Transverse colon (tissue), 4 donors: ENCODE data around the gene DOCK3. TPM values are rescaled to one million over a fixed set of nuclear protein-coding genes. Genes with fewer than 3 reads are reported as not detected.

Source experiments
- DNase-seq: peaks from one replicate; pipeline ENCODE4 v3.0.0-alpha.2; 2019
- H3K27ac ChIP-seq, 4 donors: fragments of 200-600 bp; sonication (generic); 2 replicates each; pipeline ENCODE4 v1.5.1; 2016 to 2018; ENCODE audit warnings: inconsistent platforms in 4 of 4
- H3K27me3 ChIP-seq: fragments of 200-600 bp; sonication (generic); 2 replicates; pipeline ENCODE4 v1.5.1; 2017; ENCODE audit warnings: inconsistent platforms
- H3K36me3 ChIP-seq, 4 donors: fragments of 200-600 bp; sonication (generic); 2 replicates each; pipeline ENCODE4 v1.5.1; 2017 to 2019; ENCODE audit warnings: inconsistent platforms in 4 of 4
- H3K4me1 ChIP-seq, 4 donors: fragments of 200-600 bp; sonication (generic); 2 replicates each; pipeline ENCODE4 v1.5.1; 2017 to 2020; ENCODE audit warnings: inconsistent platforms in 4 of 4
- H3K4me3 ChIP-seq, 4 donors: fragments of 200-600 bp; sonication (generic); 1 replicate in 1 of 4; 2 replicates in 3 of 4; pipeline versions ENCODE4 v1.5.1 to v1.6.1; 2017 to 2019; ENCODE audit warnings: inconsistent platforms in 4 of 4
- H3K9me3 ChIP-seq, 2 donors: fragments of 200-600 bp; sonication (generic); 2 replicates each; pipeline ENCODE4 v1.5.1; 2017 to 2019; ENCODE audit warnings: inconsistent platforms in 2 of 2
- EP300 ChIP-seq: sonication (generic); formaldehyde crosslinking; IDR thresholded peaks from one replicate; pipeline ENCODE4 v1.6.1; 2017; ENCODE audit warnings: antibody characterized with exemption, low read depth
- POLR2A ChIP-seq: fragments of 450-650 bp; IDR thresholded peaks from one replicate; pipeline ENCODE4 v1.6.1; 2016; ENCODE audit warnings: antibody characterized with exemption, mild to moderate bottlenecking, moderate library complexity
- POLR2AphosphoS5 ChIP-seq, 3 donors: sonication (generic); formaldehyde crosslinking; IDR thresholded peaks; one replicate each; pipeline ENCODE4 v1.6.1; 2016; ENCODE audit warnings: antibody characterized with exemption in 3 of 3
- WGBS, 2 donors: methylation state at CpG; one replicate each; pipeline ENCODE4 v1.1.5; 2018; ENCODE audit warnings: low coverage in 1 of 2; 5-methylcytosine and 5-hydroxymethylcytosine counted together
- in situ Hi-C, 4 donors: fragments of 200-750 bp; cut with MboI; loops; one replicate each; pipeline versions ENCODE4 v1.15.0 to v1.15.1; 2017; ENCODE audit warnings: low sequenced_read_pairs in 3 of 4, low pct_ligation_motif_present in 1 of 4, low pct_unique_long_range_greater_than_20kb in 1 of 4
- intact Hi-C: fragments of 100-400 bp; cut with DNase I; formaldehyde crosslinking; loops from one replicate; pipeline ENCODE4 v1.15.1; 2023; ENCODE audit warnings: low total_unique reads
- total RNA-seq, 4 donors: library from RNA; depleted of rRNA; stranded (reverse); fragments of >200 nt; gene quantifications; one replicate each; pipeline ENCODE4 v1.1.0, GENCODE V29; 2016
- TF ChIP-seq, protein P1 (sequence below), 5 experiments: fragments of 200-600 bp in 3 of 5; fragments of 450-650 bp in 2 of 5; sonication (generic) in 3 of 5; IDR thresholded peaks; 1 replicate in 2 of 5; 2 replicates in 3 of 5; pipeline ENCODE4 v1.5.1; 2016 to 2017; ENCODE audit warnings: antibody characterized with exemption in 5 of 5, inconsistent platforms in 3 of 5, mild to moderate bottlenecking in 2 of 5, moderate library complexity in 1 of 5

DOCK3 gene
- total RNA-seq, 4 donors from 2014 or later = 0.41 to 0.75 (median 0.62) TPM

DNA sequence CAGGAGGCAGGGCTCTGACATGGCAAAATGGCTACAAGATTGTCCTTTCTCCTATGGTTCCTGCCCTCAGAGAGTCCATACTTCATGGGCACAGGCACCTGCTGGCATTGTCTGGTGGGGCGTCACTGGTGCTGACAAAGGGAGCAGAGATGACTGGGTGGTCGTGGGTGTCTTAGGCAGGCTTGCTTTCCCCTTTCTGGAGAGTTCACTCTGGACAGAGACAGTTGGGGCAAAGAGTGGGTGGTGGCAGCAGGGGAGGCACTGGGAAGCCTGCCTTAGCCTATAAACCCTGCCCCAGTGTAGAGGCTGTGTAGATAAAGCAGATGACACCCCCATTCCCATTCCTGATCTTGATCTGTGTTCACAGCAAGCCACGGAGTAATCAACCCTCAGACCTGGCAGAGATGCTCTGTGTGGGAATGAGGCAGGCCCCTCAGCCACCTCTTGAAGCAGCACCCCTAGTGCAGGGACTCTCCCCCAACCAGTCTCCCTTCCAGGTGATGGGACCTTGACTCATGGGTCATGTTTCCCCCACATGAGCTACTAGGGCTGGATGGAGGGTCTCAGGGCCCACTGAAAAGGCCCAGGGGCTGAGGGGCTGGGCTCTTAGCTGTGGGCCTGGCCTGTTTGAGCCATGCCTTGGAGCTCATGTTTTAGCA is 20.7 kb upstream of the DOCK3 start:
- 70% methylated on average over 3 of the region's 3 CpGs; no CpG with 5 or more reads in 1 of the 2 donors for WGBS, 2 donors
- no peaks in the 10 kb centered on the region for H3K9me3 ChIP-seq
- no peaks in the 10 kb centered on the region for H3K4me1 ChIP-seq
- TF ChIP-seq, protein P1, sequence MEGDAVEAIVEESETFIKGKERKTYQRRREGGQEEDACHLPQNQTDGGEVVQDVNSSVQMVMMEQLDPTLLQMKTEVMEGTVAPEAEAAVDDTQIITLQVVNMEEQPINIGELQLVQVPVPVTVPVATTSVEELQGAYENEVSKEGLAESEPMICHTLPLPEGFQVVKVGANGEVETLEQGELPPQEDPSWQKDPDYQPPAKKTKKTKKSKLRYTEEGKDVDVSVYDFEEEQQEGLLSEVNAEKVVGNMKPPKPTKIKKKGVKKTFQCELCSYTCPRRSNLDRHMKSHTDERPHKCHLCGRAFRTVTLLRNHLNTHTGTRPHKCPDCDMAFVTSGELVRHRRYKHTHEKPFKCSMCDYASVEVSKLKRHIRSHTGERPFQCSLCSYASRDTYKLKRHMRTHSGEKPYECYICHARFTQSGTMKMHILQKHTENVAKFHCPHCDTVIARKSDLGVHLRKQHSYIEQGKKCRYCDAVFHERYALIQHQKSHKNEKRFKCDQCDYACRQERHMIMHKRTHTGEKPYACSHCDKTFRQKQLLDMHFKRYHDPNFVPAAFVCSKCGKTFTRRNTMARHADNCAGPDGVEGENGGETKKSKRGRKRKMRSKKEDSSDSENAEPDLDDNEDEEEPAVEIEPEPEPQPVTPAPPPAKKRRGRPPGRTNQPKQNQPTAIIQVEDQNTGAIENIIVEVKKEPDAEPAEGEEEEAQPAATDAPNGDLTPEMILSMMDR (IDR thresholded peaks at IDR 0.05) = no peak
- no peak for TF ChIP-seq POLR2AphosphoS5 (IDR thresholded peaks at IDR 0.05)
- no peak for TF ChIP-seq POLR2A
- no peaks in the 10 kb centered on the region for H3K27me3 ChIP-seq
- no peak overlapping the region for H3K4me3 ChIP-seq
- H3K27ac ChIP-seq = no peak overlapping the region
- in situ Hi-C loops = no loop called here
- DNase-seq = no peak
- no peaks in the 10 kb centered on the region for H3K36me3 ChIP-seq
- intact Hi-C loops = no loop called here

DNA sequence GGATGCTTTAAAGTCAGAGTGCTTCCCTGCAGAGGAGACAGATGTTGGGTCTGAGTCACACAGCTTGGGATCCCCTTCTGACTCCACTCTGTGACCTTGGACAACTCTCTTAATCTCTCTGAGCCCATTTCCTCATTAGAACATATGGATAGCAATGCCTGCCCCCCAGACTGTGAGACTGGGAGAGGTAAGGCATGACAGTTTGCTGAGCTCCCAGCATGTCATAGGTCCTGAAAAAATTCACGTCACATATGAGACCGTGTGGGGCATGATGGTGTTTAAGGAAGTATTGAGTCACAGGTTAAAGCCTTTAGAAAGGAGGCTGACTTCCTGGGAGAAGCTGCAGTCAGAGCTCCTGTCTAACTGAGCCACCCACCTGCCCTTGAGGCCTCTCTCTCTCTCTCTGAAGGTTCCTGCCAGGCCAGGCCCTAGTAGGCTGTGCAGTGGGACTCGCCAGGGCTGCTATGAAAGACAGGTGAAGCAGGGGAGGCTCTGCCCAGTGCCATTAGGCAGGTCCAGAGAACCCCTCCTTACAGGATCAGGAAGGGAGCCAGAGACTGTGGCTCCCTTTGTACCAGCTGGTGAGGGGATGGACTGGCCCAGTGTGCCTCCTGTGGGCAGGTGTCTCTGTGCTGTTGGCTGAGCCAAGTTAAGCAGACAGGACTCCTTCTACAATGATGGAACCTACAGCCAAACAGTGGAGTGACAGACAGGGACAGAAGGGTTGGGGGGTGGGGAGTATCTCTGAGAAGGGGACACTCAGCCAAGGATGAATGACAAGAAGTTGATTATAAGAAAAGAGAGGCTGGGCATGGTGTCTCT is 19.5 kb upstream of the DOCK3 start:
- H3K4me3 ChIP-seq = no peak overlapping the region
- no peak for DNase-seq
- H3K36me3 ChIP-seq = no peaks in the 10 kb centered on the region
- no peak overlapping the region for H3K27ac ChIP-seq
- 73% methylated on average over 2 of the region's 3 CpGs; no CpG with 5 or more reads in 1 of the 2 donors for WGBS, 2 donors
- intact Hi-C loops = no loop called here
- H3K4me1 ChIP-seq = no peaks in the 10 kb centered on the region
- in situ Hi-C loops = no loop called here
- no peaks in the 10 kb centered on the region for H3K27me3 ChIP-seq
- H3K9me3 ChIP-seq = no peaks in the 10 kb centered on the region
- no peak for TF ChIP-seq POLR2AphosphoS5 (IDR thresholded peaks at IDR 0.05)
- no peak for TF ChIP-seq EP300
- TF ChIP-seq, protein P1 (IDR thresholded peaks at IDR 0.05) = no peak
- no peak for TF ChIP-seq POLR2A

DNA sequence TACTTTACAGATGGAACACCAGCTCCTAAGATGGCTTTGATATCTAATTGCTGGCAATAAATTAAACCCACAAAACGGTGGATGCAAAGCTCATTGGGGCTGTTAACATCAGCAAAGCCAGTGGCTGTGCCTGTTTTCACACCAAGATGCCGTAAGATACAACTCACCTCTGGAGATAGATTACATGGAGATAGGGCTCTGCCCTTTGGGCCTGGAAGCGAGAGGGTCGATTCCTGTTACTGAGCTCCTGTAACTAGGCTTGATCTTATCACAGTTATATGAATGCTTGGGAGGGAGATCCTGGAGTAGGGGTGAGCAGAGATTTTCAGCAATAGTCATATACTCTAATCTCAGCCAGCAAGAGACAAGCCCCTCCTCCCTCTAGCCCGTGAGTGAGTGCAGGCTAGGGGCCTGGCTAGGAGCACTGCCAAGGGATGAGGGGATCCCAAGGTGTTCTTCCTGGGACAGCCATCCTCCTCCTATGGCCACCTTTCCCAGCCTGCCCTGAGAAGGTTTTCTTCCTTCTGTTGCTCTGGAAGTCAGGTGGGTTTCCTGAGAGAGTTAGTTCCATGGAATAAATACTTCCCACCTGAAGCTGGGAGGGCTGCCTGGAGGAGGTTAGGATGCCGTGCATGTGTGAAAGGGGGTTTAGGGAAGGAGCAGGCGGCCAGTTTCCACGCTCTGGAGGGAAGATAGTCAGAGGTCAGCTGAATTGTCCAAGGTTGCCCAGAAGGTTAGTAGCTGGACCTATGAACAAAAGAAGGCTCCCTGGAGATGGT is 18.1 kb upstream of the DOCK3 start:
- H3K27me3 ChIP-seq = no peaks in the 10 kb centered on the region
- WGBS, 2 donors = 54% methylated on average over 8 of the region's 8 CpGs; no CpG with 5 or more reads in 1 of the 2 donors
- H3K4me1 ChIP-seq = no peaks in the 10 kb centered on the region
- no peak for TF ChIP-seq POLR2A
- TF ChIP-seq, protein P1 (IDR thresholded peaks at IDR 0.05) = no peak
- no peak for TF ChIP-seq EP300
- no peak for TF ChIP-seq POLR2AphosphoS5 (IDR thresholded peaks at IDR 0.05)
- H3K4me3 ChIP-seq = no peak overlapping the region
- intact Hi-C loops = no loop called here
- no peak overlapping the region for H3K27ac ChIP-seq
- in situ Hi-C loops = no loop called here
- no peaks in the 10 kb centered on the region for H3K9me3 ChIP-seq
- H3K36me3 ChIP-seq = no peaks in the 10 kb centered on the region
- no peak for DNase-seq

DNA sequence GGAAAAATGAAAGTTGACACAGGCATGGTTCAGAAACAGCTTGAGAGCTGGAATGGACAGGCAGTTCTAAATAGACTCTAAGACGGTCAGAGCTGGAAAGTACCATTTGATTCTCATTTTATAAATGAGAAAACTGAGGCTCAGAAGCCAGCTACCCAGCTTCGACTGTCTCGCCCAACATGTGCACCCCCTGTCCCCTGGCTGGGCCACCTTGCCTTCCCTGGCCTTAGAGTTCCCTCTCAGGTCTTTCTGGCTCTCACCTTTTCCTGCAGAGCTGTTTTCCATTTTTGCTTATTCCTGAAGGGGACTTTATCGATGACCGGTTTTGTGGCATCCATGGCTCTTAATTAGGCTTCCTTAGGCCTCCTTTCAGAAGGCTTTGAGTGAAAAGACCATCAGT is 17.3 kb upstream of the DOCK3 start:
- in situ Hi-C loops (no loop called here), intact Hi-C loops (no loop called here)
- Histone ChIP-seq H3K27ac (no peak overlapping the region), H3K4me1 (no peaks in the 10 kb centered on the region), H3K9me3 (no peaks in the 10 kb centered on the region), H3K36me3 (no peaks in the 10 kb centered on the region), H3K27me3 (no peaks in the 10 kb centered on the region), H3K4me3 (no peak overlapping the region)
- TF ChIP-seq POLR2AphosphoS5 (IDR thresholded peaks at IDR 0.05) (no peak), EP300 (no peak), POLR2A (no peak)
- TF ChIP-seq, protein P1 (IDR thresholded peaks at IDR 0.05) = no peak
- DNase-seq = no peak
- WGBS, 2 donors = 83 to 92% methylated on average over 1 to 5 of the region's 5 CpGs
